Activated T-cell treated with anti-CD3 and anti-CD28 coated beads, Interleukin-2, amount 50 U/mL, for 24 hours (primary cell): ENCODE results near the gene PPY.
A peak's percentile ranks its signal among the peaks of the same experiment; 100 is the strongest.

Experiments used
- DNase-seq: peaks from one replicate; pipeline ENCODE4 v3.0.0-alpha.2; 2020
- H3K27ac Mint-ChIP-seq: 2 replicates; pipeline ENCODE4 v1.8.0; 2020; ENCODE audit warnings: mild to moderate bottlenecking, mixed read lengths
- H3K27me3 Mint-ChIP-seq: 2 replicates; pipeline ENCODE4 v1.8.0; 2020; ENCODE audit warnings: mixed read lengths
- H3K36me3 Mint-ChIP-seq: 2 replicates; pipeline ENCODE4 v1.8.0; 2020; ENCODE audit warnings: low read depth, mixed read lengths
- H3K4me1 Mint-ChIP-seq: 2 replicates; pipeline ENCODE4 v1.8.0; 2020; ENCODE audit warnings: low read depth, mixed read lengths
- H3K4me3 Mint-ChIP-seq: 2 replicates; pipeline ENCODE4 v1.8.0; 2020; ENCODE audit warnings: mild to moderate bottlenecking, moderate library complexity, mixed read lengths
- H3K9me3 Mint-ChIP-seq: 2 replicates; pipeline ENCODE4 v1.8.0; 2020; ENCODE audit warnings: mixed read lengths

Gene PPY

GRCh38 chr17:43942051-43942685 is at the start of gene PPY:
PPY (minus strand) TSS chr17:43942476; CDS start chr17:43941654, 822 bp downstream.
- Mint-ChIP-seq H3K36me3 (no peaks in the 10 kb centered on the region), H3K4me3 (no peak within 1 kb of the TSS), H3K9me3 (no peaks in the 10 kb centered on the region), H3K27me3 (peaks cover 10% of the 10 kb centered on the region), H3K27ac (no peak within 1 kb of the TSS), H3K4me1 (peaks cover 20% of the 10 kb centered on the region)
- DNase-seq, result no peak

DNA sequence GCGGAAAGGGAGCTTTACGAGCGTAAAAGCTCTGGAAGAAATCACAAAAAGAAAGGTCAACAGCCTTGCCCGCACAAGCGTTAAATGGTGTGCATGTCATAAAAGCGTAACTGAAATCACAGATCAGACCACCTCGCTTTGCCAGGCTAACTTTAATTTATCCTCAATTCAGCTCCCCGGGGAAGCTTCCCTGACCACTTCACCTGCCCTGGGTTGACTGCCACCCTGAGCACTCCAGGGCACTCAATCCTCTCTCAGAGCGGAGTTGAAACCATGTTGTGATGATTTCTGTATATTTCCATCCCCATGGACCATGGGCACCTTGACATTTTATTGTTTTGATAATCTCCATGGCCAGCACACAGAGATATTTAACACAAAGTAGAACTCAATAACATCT is 46.0 kb upstream of the PPY start:
- Mint-ChIP-seq H3K4me1 (peaks cover 4% of the 10 kb centered on the region), H3K36me3 (no peaks in the 10 kb centered on the region), H3K27me3 (peaks cover 37% of the 10 kb centered on the region), H3K27ac (no peak overlapping the region), H3K4me3 (no peak overlapping the region), H3K9me3 (no peaks in the 10 kb centered on the region)
- DNase-seq, result no peak

DNA sequence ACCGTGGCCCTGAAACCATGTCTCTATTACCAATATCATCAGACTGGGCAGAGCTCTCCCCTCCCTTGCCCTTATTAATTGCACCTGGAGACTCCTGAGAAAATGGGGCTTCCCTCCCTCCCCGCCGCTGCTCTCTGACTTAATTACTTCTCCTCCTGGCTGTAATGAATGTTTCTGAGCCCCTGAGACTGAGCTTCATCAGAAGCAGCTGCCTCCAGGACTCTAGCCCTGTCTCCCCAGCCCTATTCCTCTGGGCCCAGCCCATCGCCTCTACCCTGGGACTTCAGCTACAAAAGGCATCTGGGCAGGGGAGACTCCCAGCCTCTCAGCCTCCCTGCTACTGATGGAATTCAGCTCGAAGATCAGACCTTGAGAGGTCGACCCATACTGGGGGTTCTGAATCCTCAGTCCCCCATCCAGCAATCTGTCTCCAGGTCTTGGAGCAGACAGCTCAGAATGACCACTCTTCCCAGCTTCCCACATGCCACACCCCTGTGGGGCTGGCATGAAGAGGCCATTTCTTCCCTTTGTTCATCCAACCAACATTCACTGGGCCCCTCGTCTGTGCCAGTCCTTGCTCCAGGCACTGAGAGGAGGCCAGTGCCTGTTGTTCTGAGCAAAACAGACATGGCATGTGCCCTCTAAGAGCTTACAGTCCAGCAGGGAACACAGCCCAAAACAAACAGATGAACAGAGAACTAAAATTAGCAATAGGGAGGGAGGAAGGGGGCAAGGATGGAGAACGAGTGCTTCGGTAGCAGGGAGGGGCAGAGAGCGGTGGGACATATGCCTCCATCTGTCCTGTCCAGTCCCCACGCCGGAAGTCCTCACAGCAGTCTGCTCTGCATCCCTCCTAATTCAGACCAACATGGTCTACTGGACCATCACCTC is 45.1 kb upstream of the PPY start:
- H3K36me3 Mint-ChIP-seq, result no peaks in the 10 kb centered on the region
- no peaks in the 10 kb centered on the region for H3K9me3 Mint-ChIP-seq
- no peak overlapping the region for H3K27ac Mint-ChIP-seq
- peaks cover 5% of the 10 kb centered on the region for H3K4me1 Mint-ChIP-seq
- H3K4me3 Mint-ChIP-seq, result no peak overlapping the region
- DNase-seq, result no peak
- peaks cover 42% of the 10 kb centered on the region for H3K27me3 Mint-ChIP-seq

GRCh38 chr17:43986225-43986981 is 44.1 kb upstream of the PPY start:
- no peaks in the 10 kb centered on the region for H3K36me3 Mint-ChIP-seq
- no peak overlapping the region for H3K27ac Mint-ChIP-seq
- DNase-seq, result no peak
- H3K4me1 Mint-ChIP-seq, result peaks cover 5% of the 10 kb centered on the region
- no peaks in the 10 kb centered on the region for H3K9me3 Mint-ChIP-seq
- no peak overlapping the region for H3K4me3 Mint-ChIP-seq
- H3K27me3 Mint-ChIP-seq, result peaks cover 52% of the 10 kb centered on the region

- H3K4me1 Mint-ChIP-seq, result peaks cover 5% of the 10 kb centered on the region
- peaks cover 62% of the 10 kb centered on the region for H3K27me3 Mint-ChIP-seq
- no peak overlapping the region for H3K27ac Mint-ChIP-seq
Observed at GRCh38 chr17:43984521-43984920, 42.2 kb upstream of the PPY start.

DNA sequence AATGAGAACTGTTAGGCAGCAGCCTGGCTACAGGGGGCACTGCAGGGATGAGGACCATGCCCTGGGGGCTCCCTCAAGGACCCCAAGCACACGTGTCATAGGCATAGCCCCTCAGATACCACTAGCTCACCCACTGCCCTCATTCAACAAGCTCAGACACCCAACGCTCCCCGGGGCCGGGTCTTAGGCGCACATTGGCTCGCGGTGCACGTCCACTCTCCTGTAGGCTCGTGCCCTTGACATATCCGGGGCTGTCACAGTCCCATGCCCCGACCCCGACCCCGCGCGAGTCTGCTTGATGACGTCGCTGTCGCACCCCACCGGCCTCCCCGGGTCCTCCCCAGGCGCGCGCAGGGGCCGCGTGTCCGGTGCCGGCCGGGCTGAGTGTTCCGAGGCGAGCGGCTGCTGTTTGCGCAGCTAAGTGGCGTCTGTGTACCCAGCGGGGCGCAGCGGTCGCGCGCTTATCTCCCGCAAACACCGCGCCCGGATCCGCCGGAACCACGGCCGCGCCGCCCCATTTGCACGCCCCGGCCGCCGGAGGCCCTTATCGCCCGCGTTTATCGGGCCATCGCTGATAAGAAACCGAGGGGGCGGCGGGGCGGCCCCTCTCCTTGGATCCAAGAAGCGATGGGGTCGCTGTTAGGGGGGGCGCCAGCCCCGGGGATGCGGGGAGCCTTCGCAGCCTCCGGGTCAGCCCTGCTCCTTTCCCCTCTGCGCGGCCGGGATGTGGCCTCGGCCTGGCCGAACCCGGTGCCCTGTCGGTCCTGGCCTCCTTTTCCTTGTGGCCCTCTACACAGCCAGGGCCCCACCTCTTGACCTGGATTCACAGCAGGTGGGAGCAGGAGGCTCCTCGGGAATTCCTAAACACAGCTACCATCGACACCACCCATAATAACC is 41.5 kb upstream of the PPY start:
- Mint-ChIP-seq H3K4me1 (peaks cover 5% of the 10 kb centered on the region), H3K9me3 (no peaks in the 10 kb centered on the region), H3K27ac (no peak overlapping the region), H3K27me3 (peaks cover 64% of the 10 kb centered on the region), H3K4me3 (peak overlapping the region; percentile 48), H3K36me3 (no peaks in the 10 kb centered on the region)
- peak; percentile 39 for DNase-seq

More at GRCh38 chr17:43984521-43984920, 42.2 kb upstream of the PPY start:
- no peaks in the 10 kb centered on the region for H3K36me3 Mint-ChIP-seq
- H3K4me3 Mint-ChIP-seq, result no peak overlapping the region
- no peaks in the 10 kb centered on the region for H3K9me3 Mint-ChIP-seq
- DNase-seq, result no peak

DNA sequence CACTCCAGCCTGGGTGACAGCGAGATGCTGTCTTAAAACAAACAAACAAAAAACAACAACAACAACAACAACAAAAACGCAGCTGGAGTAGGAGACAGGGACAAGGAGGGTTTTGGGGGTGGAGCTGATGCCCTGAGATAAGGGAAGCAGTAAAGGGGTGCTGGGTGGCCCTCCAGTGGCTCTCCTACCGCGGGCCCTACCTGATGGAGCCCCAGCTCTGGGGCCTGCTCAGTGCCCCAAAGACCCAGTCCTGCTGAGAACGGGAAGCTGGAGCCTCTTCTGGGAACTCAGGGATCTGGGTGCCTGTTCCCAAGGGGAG is 40.9 kb upstream of the PPY start:
- no peaks in the 10 kb centered on the region for H3K36me3 Mint-ChIP-seq
- DNase-seq, result peak; percentile 32
- H3K9me3 Mint-ChIP-seq, result no peaks in the 10 kb centered on the region
- peak overlapping the region; percentile 48 for H3K4me3 Mint-ChIP-seq
- H3K27ac Mint-ChIP-seq, result no peak overlapping the region
- H3K27me3 Mint-ChIP-seq, result peaks cover 65% of the 10 kb centered on the region
- peaks cover 5% of the 10 kb centered on the region for H3K4me1 Mint-ChIP-seq

DNA sequence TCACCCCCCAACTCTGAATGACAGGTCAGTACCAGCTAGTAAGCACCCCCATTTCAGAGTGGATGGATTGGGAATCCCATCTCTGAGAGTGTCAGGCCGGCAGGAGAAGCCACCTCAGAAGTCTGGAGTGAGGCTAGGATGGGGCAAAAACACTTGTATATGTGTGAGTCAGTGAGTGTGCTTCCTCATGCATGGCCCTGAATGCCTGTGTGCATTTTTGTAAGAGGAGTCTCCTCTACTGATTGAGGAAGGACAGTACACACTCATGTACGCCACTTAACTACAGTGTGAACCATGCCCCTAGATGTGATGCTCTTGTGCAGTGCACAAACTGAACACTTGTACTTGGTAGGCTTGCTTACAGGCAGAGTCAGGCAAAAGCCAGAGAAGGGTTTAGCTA is 39.9 kb upstream of the PPY start:
- peaks cover 5% of the 10 kb centered on the region for H3K4me1 Mint-ChIP-seq
- no peak overlapping the region for H3K27ac Mint-ChIP-seq
- H3K27me3 Mint-ChIP-seq, result peaks cover 57% of the 10 kb centered on the region
- no peaks in the 10 kb centered on the region for H3K9me3 Mint-ChIP-seq
- no peak overlapping the region for H3K4me3 Mint-ChIP-seq
- no peaks in the 10 kb centered on the region for H3K36me3 Mint-ChIP-seq
- no peak for DNase-seq

DNA sequence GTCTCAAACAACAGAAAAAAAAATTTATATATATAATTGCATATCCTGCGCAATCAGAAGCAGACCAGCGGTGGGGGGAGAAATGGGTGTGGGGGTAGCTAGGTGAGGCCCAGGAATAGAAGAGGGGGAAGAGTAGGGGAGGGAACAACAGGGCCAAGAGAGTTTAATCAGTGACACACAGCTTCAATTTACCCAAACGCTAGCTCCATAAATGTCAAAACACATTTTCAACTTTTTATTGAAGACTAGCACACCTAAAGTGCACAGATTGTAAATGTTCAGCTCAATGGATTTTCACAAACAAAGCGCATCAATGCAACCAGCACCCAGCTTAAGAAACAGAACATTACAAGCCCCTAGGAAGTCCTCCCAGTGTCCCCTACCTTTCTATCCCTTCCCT is 37.4 kb upstream of the PPY start:
- H3K4me1 Mint-ChIP-seq, result peaks cover 2% of the 10 kb centered on the region
- H3K27me3 Mint-ChIP-seq, result peaks cover 45% of the 10 kb centered on the region

GRCh38 chr17:43979011-43979410 is 36.7 kb upstream of the PPY start:
- Mint-ChIP-seq H3K4me1 (peaks cover 2% of the 10 kb centered on the region), H3K36me3 (no peaks in the 10 kb centered on the region), H3K4me3 (no peak overlapping the region), H3K27me3 (peaks cover 44% of the 10 kb centered on the region), H3K9me3 (no peaks in the 10 kb centered on the region), H3K27ac (no peak overlapping the region)
- DNase-seq, result no peak

More for the DNA sequence above, 37.4 kb upstream of the PPY start:
- Mint-ChIP-seq H3K9me3 (no peaks in the 10 kb centered on the region), H3K36me3 (no peaks in the 10 kb centered on the region), H3K27ac (no peak overlapping the region), H3K4me3 (no peak overlapping the region)
- DNase-seq, result no peak

GRCh38 chr17:43978078-43978477 is 35.8 kb upstream of the PPY start:
- no peaks in the 10 kb centered on the region for H3K9me3 Mint-ChIP-seq
- H3K36me3 Mint-ChIP-seq, result no peaks in the 10 kb centered on the region
- DNase-seq, result no peak
- no peak overlapping the region for H3K27ac Mint-ChIP-seq
- no peaks in the 10 kb centered on the region for H3K4me1 Mint-ChIP-seq
- H3K27me3 Mint-ChIP-seq, result peaks cover 45% of the 10 kb centered on the region
- H3K4me3 Mint-ChIP-seq, result no peak overlapping the region

DNA sequence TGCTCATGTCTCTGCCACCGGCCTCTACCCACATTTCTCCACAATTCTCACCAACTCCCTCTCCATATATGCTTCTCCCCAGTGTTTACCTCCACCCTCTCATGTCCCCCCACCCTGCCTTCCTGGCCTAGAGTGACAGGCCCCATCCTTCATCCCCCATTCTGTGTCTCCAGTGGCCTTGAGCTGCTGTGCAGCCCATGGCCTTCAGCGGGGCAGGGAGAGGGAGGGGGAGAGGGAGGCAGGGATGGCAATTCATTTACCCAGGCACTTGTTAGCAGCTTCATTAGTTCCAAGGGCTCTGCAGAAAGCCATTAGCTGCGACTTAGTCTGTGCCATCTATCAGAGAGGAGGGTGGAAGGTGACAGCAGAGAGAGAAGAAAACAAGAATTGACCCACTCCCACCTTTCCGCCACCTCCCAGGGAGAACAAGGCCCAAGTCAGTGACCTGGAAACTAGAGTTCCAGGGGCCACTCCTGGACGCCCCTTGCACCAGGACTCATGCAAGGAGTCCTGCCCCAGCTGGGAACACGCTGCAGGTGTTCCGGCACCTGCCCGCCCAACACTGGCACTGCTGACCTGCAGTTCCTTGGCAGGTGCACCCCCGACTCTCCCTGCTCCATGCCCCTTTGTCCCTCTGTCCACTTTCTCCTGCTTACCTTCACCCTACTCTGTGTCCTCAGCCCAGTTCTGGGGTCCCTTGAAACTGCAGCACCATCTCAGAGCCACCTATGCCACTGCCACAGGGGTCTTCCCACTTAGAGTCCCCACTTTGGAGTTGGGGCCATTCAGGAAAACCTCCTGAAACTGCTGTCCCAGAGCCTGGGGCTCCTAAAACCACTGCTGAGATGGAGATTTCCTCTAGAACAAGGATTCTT is 34.9 kb upstream of the PPY start:
- H3K27me3 Mint-ChIP-seq, result peaks cover 38% of the 10 kb centered on the region
- no peak for DNase-seq
- no peaks in the 10 kb centered on the region for H3K36me3 Mint-ChIP-seq
- no peaks in the 10 kb centered on the region for H3K4me1 Mint-ChIP-seq
- no peak overlapping the region for H3K4me3 Mint-ChIP-seq
- H3K27ac Mint-ChIP-seq, result no peak overlapping the region
- H3K9me3 Mint-ChIP-seq, result no peaks in the 10 kb centered on the region

DNA sequence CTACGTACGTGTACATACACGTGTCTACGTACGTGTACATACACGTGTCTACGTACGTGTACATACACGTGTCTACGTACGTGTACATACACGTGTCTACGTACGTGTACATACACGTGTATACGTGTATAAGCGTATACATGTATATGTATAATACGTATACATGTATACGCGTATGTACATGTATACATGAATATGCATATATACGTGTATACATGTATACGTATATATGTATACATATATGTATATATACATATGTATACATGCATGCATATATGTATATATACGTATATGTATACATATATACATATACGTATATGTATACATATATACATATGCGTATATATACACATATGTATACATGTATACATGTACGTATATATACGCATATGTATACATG is 33.6 kb upstream of the PPY start:
- no peaks in the 10 kb centered on the region for H3K4me1 Mint-ChIP-seq
- H3K9me3 Mint-ChIP-seq, result no peaks in the 10 kb centered on the region
- DNase-seq, result no peak
- no peaks in the 10 kb centered on the region for H3K36me3 Mint-ChIP-seq
- H3K27ac Mint-ChIP-seq, result no peak overlapping the region
- H3K4me3 Mint-ChIP-seq, result no peak overlapping the region
- H3K27me3 Mint-ChIP-seq, result peaks cover 26% of the 10 kb centered on the region
